ENCODE measurements around the gene TSPOAP1.

Gene TSPOAP1

DNA sequence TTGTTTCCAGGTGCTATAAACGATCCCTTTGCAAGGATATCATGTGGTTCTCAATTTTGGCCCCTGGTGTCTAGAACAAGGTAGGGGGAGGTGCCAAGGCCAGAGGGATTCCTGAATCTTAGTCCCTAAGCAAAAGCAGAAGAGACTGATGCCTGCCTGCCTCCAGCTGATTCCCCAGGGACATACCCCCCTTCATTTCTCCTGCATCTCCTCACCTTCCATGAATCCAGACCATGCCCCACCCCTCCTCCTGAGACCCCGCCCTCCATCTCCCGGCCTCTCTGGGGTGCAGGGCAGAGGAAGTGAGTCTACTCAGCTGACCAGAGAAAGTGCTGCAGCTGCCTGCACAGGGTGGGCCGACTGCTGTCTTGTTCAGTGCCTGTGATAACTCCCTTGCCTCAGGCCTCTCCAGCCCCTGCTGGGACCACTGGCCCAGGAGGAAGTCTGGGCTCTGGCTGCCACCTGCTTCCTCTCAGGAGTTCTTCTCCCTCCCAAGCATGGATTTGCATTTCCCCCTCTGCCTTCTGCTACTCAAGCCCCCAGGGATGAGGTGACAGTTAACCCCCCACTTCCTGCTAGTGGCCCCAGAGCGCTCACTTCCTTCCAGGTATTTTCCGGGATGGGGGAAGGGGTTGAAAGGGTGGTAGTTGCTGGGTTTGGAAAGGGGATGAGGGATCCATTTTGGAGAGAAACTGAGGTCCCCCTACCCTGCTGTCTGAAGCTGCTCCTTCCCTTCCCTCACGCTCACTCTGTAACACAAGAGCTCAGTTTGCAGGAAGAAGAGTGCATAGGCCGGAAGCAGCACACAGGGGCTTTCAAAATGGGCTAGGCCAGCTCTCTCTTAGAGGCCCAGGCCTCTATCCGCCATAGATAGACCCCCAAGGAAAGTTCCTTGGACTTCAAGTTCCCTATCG lies 10.5 kb upstream of the TSPOAP1 start:
- DNase-seq = peak; percentile 85

DNA sequence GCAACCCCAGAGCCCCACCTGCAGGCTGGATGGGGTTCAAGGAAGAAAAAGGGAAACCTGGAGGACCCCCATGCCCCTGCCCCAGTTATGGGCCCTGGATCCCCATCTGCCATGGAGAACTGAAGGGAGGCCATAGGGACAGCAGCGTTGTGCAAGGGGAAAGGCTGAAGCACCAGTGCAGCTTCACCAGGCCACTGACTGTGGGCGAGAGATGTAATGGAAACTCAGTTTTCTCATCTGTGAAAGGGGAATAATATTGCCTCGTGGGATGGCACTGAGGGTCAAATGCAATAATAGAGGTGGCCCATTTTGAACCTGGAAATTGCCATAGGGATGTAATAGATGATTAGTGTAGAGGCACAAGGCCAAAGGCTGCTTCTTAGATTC lies 9.9 kb upstream of the TSPOAP1 start:
- DNase-seq = no peak

DNA sequence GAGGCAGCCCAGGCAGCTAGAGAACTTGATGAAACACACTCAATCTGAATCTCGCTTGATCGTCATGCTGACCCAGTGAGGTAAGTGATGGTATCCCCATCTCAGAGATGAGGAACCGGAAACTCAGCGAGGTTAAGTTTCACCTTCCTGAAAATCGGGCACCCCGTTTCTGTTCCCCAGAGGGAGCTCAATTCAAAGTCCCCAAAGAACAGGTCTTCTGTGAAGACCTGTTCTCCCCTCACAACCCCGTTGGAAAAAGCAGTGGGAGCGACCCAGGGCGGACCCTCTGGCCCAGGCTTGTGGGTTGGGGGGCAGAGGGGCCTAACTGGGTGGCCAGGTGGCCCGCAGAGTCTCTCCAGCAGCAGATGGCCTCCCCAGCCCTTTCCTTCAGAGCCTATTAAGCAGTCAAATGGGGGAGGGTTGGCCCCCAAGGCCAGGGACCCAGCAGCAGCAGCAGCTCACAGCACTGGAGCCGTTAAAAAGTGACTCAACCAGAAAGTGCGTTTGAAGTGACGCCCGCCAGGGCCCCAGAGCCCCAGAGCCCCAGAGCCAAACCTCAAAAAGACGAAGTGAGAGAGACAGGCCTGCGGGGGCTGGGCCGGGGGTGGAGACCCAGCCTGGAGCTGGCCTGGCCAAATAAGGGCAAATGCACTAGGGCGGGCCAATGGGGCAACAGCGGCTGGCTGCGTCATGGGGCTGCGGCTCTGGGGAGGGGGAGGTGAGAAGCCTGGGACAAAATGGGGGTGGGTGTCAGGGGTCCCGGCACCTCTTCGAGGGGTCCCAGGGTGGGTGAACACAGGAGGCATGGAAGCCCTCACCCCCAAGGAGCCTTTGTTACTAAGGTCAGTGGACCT lies 9.2 kb upstream of the TSPOAP1 start:
- peak; percentile 93 for DNase-seq

DNA sequence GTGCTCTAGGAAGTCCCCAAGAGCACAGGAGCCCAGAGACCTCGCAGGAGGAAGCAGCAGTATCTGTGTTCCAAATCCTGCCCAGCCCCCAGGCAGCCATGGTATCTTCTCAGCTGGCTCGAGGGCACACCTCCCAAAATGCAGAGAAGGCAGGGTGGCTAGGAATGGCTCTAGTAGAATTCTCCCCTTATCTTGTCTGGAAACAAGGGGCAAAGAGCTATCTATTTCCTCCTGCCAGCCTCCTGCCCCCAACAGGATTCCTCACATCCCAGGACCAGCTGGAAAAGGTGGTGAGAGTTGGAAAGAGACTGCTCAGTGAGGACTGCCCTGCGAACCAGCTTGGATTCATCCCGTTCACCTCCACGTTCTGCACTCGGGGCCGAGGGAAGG lies 8.6 kb upstream of the TSPOAP1 start:
- DNase-seq = peak; percentile 50

DNA sequence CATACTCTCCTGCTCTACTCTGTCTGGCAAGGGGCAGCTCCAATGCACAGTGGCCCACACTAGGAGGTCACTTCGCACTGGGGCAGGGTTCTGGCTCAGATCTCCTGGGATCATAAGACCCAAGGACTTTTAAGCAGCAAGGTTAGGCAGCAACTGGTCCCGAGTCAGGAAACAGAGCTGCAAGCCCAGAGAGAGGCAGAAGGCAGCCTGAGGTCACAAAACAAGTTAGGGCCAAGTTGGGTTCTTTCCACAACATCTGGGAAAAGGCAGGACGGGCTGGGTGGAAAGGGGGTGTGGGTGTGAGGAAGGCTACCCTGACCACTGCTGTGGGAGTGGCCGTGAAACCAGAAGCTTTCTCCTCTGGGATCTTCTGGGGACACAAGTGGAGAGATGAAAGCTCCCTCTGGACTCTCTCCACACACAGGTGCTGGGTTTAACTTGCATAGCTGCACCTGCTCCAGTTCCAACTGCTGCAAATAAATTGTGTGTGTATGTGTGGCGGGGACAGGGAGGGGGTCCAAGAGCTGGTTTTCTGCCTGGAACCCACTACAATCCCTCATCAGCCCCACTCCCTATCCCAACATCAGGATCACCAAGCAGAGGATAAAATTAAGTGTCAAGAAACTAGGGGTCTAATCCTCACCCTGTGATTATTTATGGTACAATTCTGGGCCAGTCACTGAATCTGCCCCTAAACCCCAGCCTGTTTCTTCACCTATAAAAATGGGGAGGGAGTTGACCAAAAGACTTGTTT lies 8.0 kb upstream of the TSPOAP1 start:
- no peak for DNase-seq

DNA sequence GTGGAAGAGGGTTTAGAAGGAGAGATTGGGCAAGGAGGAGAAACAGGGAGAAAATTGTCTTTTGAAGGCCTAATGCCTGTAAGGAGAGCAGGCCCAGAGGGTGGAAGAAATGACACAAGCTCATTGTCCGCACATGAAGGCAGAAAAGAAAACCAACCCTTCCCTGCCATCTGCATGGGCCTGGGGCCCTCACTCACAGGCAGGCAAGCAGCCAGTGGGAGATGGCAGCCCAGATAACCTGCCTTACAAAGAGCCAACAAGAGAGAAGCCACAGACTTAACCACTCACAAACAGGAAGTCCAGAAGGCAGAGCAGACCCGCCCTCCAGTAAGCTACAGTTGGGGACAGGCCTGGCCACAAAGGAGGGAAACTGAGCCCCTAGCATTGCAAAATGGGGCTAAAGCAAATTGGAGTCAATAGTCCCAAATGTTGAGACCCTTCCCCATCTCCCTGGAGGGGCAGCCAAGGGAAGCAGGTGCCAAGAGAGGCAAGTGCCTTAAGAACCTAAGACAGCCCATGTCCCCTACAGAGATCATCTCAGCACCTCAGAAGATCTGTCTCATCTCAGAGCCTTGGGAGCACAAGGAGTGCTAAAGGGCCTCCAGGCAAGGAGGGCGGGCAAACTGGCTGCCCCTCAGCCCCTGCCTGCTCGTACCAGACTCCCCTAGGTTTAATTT lies 7.3 kb upstream of the TSPOAP1 start:
- DNase-seq = peak; percentile 85

DNA sequence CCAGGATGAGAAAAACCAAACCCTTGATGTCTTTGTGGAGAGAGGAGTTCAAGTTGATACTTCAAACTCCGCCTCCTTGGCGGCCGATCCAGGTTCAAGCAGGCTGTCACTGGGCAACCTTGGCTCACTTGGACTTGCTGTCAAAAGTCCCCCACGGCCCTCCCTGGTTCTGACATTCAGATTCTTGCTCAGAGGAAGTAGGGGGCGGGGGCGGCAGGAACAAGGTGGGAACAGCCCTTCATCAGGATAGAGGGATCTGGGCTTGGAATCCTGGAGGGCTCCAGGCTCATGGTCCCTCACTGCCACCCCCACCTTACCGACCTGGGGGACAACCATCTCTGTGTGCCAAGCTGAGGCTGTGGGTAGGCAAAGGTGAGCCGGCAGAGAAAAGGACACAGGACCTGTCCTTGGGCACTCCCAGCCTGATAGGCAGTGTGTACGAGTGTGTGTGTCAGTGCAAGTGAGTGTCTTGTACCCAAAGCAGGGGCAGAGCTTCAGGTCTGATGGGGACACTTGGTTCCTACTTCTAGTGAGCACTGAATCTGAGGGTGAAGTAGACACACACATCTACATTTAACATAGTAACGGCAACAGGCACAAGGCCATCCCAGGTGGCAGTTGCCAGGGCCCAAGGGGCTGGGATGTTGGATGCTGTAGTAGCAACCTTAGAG lies 6.6 kb upstream of the TSPOAP1 start:
- DNase-seq = no peak

DNA sequence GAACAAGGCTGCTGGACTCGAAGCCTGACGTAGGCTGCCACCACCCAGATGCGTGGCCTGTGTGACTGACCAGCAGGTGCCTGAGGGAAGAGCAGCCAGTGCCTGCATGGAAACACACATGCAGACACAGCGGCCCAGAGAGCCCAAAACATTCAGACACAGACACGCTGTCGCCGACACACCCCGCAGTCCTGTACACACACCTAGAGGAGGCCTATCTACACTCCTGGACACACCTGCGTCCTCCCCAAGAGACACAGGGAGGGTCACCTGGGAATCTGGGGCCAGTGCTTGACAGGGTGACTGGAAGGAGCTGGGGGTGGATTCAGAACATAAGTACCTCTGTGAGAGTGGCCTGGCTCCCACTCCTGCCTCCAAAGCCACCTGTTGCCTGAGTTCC lies 6.1 kb upstream of the TSPOAP1 start:
- no peak for DNase-seq

DNA sequence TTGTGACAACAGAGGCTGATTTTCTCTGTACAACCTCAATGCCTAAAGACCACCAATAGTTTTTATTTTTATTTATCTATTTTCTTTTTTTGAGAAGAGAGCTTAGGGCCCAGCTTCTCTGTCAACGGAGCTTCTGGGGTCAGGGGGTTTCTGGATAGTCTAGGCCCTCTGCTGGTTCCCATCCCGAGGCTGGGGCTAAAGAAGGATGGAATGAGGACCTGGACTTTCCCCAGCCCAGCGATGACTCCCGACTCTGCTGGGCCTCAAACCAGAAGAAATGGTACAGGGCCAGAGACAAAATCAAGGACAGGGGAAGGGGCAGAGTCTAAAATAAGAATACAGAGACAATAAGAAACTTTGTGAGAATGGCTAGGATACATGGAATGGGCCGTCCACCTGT lies 5.7 kb upstream of the TSPOAP1 start:
- no peak for DNase-seq

DNA sequence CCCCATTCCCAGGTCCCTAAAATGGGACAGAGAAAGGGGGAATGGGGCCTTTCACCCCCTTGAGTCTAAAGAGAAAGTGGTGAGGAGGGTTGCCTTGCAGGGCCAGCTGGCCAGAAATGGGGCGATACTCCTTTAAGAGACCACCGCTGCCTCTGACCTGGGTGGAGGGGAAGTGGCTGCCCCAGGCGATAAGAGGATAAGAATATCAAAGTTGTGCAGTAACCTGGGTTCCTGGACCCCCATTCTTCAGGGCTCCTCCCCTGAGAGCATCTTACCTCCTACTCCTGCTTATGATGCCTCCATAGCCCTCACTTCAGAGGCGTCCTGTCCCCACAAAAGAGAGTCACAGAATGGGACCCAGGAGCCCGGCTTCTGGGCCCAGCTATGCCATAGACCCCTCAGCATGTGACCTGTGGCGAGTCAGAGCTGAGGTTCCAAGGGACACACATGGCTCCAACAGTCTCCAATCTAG lies 5.2 kb upstream of the TSPOAP1 start:
- peak; percentile 62 for DNase-seq

DNA sequence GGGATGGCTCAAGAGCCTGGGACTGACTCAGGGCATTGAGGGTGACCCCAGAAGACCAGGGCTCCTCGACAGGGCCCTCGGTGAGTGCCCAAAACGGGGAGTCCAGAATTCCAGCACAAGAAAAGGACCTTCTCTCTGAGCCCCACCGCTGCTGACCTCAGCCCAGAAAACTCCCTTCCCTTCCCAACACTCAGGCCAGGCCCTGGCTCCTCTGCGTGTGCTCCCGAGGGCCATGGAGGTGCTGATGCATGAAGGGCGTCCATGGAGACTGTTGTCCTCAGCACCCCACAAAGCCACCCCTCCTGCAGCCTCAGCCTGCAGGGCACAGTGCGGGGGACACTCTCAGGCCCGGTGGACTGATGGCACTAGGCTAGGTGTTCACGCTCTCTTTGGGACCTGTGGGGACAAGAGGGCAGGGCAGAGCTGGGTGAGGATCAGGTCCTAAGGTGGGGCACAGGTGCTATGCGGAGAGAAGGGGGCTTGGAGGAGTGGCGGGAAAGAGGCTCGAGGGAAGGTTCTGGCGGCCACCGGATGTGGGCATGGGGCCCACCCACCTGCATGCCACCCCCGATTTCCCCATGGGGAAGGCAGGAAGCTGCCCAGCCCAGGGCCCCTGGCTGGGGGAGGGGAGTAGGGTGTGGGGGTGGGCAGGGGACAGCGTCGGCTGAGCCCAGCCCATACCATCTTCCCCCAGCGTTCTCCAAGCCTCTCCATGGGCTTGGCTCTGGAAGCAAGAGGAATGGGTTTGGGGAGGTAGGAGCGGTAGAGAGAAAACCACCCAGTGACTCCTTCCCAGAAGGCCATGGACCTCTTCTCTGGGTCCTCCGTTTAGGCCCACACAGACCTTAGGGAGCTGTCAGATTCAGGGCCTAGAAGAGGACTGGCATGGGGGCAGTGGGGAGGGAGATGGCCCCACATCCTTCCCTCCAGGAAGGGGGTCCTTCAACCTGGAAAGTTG lies 4.5 kb upstream of the TSPOAP1 start:
- peak; percentile 82 for DNase-seq

DNA sequence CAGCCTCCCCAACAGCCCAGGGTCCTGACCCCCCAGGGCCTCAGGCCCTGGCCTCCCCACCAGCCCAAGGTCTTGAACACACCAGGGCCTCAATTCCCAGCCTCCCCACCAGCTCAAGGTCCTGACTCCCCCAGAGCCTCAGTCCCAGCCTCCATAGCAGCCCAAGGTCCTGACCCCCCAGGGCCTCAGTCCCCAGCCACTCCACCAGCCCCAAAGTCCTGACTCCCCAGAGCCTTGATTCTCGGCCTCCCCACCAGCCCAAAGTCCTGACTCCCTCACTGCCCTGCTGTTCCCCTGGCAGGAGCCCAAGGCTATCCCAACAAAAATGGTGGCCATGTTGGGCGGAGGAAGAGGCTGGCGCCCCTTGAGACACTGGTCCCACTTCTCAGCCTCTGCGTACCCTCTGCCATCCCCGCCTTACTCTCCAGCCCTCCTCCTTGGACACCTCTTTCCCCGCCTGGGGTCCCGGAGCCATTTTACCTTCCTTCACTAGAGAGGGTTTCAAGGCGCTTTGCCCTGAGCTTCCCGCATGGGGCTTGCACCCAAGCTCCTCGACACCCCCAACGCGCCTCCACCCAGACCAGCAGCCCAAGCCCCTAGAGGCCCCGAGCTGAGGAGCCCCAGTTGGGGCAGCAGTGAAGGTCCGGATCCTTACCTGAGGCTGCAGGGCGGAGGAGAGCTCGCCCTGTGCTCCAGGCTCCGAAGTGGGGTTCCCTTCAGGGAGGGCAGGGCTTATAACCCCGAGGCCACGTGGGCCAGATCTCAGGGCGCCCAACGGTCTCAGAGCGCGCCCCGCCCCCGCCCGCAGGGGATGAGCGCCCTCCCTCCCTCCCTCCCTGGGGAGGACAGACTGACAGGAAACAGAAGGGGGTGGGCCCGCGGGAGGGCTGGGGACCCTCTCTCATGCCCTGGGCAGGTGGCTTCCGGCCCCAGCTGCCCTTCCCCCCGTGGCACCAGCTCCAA lies 3.5 kb upstream of the TSPOAP1 start:
- DNase-seq = peak; percentile 95

DNA sequence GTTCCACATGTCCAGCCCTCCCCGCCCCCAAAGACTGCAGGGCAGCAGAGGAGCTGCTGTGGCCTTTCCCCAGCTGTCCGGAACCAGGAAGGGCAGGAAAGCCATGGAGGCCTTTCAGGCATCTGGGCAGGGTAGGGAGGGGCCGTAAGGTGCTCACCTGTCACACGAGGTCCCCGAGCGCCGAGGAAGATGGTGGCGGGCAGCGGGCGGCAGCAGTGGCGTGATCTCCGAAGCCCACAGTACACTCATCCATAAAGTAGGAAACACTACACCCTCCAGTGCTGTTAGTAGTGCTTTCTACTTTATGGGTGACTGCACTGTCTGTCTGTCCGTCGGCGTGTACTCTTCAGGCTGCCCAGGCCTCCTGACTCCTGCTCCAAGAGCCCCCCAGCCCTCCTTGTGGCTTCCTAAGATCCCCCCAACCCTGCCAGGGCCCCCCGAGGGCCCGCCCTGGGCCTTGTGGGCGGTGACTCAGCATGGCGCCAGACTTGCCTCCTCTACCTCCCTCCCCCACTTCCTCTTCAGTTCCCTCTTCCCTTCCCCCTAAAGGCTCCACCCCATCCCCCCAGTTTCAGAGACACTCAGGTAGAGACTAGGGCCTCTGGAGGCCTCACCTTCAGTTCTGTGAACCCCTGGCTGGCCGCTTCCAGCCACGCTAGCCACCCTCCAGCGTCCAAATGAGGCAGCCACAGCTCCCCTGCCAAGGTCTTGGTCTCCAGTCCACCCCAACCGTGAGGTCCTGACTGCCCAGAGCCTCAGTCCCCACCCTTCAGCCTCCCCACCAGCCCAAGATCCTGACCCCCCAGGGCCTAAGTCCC lies 2.6 kb upstream of the TSPOAP1 start:
- peak; percentile 76 for DNase-seq

DNA sequence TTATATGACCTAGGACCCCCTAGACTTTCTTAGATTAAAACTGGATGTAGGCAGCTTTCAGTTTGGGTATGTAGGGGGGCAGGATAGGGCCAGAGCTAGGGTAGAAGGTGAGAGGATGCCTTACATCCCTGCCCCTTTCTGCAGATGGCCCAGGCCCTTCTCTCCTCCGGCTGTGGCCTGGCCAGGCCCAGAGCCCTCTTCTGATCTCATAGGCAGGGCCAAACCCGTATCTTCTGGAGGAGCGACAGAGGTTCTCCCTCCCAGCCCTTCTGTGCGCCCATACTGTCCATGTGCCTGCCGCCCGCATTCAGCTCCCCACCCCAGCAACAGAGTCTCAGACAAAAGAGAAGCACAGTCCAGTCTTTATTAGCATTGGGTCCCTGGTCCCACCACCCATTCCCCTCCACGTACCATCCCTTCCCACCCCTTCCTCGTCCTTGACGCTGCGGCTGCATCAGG lies 2.0 kb upstream of the TSPOAP1 start:
- DNase-seq = no peak

DNA sequence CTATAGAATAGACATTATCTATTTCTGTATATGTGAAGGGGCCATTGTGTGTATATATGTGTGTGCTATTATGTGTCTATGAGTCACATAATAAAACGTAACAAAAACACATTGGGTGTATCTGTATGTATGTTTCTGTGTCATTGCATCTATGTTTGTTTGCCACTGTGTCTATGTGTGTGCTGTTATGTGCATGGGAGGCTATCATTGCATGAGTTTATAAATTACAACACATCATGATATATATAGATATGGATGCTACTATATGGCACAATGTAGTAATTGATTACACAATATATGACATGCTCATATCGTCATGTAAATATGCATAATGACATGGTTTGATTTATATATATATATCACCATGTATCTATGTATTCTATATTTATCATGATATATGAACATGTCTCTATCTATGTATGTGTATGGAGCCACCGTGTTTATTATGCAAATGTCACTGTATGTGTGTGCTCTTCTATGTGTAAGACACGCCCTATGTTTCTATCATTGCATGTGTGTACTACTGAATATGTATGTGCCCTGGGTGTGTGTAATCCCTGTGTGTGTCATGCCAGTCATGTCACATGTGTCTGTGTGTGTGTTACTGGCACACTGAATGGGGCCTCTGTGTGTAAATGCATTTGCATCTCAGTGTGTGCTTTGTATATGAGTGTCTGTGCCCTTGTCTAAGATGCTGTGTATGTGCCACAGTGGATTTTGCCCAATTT lies 1.4 kb upstream of the TSPOAP1 start:
- no peak for DNase-seq

DNA sequence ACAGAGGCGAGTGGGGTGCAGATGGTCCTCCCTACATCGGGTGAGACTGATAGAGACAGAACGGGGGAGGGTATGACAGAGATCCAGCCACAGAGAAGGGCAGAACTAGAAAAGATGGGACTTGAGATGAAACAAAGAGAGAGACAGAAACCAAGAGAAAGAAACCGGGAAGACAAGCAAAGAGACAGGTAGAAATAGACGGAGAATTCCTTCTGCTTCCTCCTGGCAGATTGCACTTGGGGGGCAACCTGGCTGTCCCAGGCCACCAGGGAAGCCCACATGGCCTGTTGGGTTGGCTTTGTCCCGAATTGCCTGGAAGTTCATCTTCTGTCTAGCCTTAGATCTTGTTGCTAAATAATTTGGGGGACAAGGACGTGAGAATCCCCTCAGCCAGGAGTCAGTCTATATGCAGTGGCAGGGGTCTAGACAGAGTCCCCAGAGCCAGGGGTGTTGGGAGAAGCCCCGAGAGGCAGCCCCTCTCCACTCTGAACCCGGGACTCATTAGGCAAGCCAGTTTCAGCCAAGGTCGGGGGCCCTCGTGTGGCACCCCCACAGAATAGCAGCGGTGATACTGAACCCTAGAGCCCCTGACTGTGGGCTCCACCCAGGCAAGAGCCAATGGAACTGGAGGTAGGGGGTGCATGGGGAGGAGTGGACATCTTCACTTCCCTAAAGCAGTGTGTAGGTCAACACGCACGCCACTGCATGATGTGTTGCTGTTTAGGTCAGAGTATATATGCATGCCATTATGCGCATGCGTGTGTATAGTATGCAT lies 627 bp upstream of the TSPOAP1 start:
- peak; percentile 87 for DNase-seq
